Spinal cord (tissue), 10 donors: Measurements from ENCODE around the gene LMNA. TPM values are rescaled to one million over a fixed set of nuclear protein-coding genes. Genes with fewer than 3 reads are reported as not detected.
"Not testable (repeated sequence)": the region's sequence is repeated elsewhere in the genome, so short reads cannot be mapped to it uniquely, and the experiment has no call there.

Source experiments
- DNase-seq, 6 donors: peaks; one replicate each; pipeline versions ENCODE4 v3.0.0 to v3.0.0-alpha.2; 2013 to 2015; ENCODE audit warnings: low spot score in 6 of 6, low read depth in 4 of 6
- H3K27ac ChIP-seq: one replicate; pipeline ENCODE4 v1.5.1; 2013; ENCODE audit warnings: low read depth, low read length, control low read depth
- H3K27me3 ChIP-seq: one replicate; pipeline ENCODE4 v1.6.1; 2013; ENCODE audit warnings: low read length; ENCODE audit not compliant: control insufficient read depth, insufficient read depth
- H3K36me3 ChIP-seq: one replicate; pipeline ENCODE4 v1.6.1; 2013; ENCODE audit warnings: low read length; ENCODE audit not compliant: control insufficient read depth, insufficient read depth
- H3K4me1 ChIP-seq: one replicate; pipeline ENCODE4 v1.6.1; 2013; ENCODE audit warnings: low read length; ENCODE audit not compliant: control insufficient read depth, insufficient read depth
- H3K4me3 ChIP-seq: one replicate; pipeline ENCODE4 v1.5.1; 2013; ENCODE audit warnings: low read depth, low read length, control low read depth
- H3K9me3 ChIP-seq: one replicate; pipeline ENCODE4 v1.6.1; 2013; ENCODE audit warnings: low read length; ENCODE audit not compliant: control insufficient read depth, insufficient read depth
- WGBS: methylation state at CpG from one replicate; pipeline ENCODE4 v1.1.5; 2013; ENCODE audit warnings: missing lambda C conversion rate; ENCODE audit not compliant: insufficient coverage; 5-methylcytosine and 5-hydroxymethylcytosine counted together
- polyA plus RNA-seq, 2 donors: library from polyadenylated mRNA; unstranded; fragments of 120-200 nt; gene quantifications; one replicate each; pipeline ENCODE4 v1.2.1, GENCODE V29; 2013; ENCODE audit not compliant: insufficient read length in 2 of 2
- total RNA-seq, 2 donors: library from RNA; depleted of rRNA in 1 of 2; stranded (reverse); fragments of 120-200 nt in 1 of 2; fragments of >200 nt in 1 of 2; gene quantifications; one replicate each; pipeline versions ENCODE4 v1.2.3 to v1.2.4, GENCODE V29; 2013 to 2014
- donor health status: healthy.

Gene LMNA
- total and polyA plus RNA-seq, 4 donors: 52.1 to 138 (median 85.9) TPM

DNA sequence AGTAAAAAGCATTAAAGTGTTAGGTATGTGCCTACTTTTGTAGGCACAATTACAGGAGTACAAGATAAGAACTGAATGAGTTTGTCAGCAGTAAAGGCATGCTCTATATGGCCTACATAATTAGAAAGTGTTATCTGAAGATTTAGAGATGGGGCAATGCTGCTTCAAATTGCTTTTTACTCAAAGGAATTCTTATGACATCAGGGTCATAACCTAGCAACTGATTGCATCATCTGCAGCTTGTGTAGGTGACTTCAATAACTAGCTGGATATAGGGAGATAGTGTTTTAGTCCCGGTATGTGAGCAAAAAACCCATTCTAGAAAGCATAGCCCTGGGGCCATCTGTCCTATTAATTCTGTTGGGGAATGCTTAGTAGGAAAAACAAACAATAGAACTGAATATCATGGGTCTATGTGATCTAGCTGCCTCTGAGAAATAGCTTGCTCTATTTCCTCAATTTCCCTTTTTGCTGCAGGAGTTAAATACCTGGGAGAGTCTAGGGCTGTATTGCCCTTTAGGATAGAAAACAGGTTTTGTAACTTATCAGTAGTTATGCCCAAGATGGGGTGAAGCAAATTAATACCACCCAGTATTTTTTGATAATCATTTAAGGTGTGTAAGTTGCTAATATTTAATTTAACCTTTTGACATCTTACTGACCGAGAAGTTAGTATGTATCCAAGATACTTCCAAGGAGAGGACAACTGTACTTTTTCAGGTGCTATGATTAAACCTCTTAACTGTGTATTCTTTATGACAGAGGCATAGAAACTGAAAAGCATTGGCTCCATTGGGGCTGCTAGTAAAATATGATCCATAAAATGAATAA is 72.1 kb downstream of the LMNA start:
- no CpG with 5 or more reads among the region's 2 CpGs for WGBS
- H3K27me3 ChIP-seq, H3K36me3 ChIP-seq, H3K9me3 ChIP-seq, H3K27ac ChIP-seq, DNase-seq, H3K4me1 ChIP-seq, H3K4me3 ChIP-seq: not testable (repeated sequence)

Other genes with a start within 250 kb of the LMNA start
- gene RIT1, start 203.4 kb upstream of the LMNA start, total RNA-seq: 10 to 100 TPM; 42.9 to 47.6 TPM
- 10 to 100 TPM; 34.0 to 44.3 TPM for gene RIT1, start 203.4 kb upstream of the LMNA start, polyA plus RNA-seq
- 10 to 100 TPM; 31.5 to 40.1 TPM for gene KHDC4, start 180.3 kb upstream of the LMNA start, total RNA-seq
- gene KHDC4, start 180.3 kb upstream of the LMNA start, polyA plus RNA-seq: 10 to 100 TPM; 42.3 to 53.5 TPM
- not detected for gene RXFP4, start 173.1 kb upstream of the LMNA start, total RNA-seq
- gene RXFP4, start 173.1 kb upstream of the LMNA start, polyA plus RNA-seq: not detected
- gene ARHGEF2, start 136.2 kb upstream of the LMNA start, total RNA-seq: 10 to 100 TPM; 62.1 to 64.6 TPM
- gene ARHGEF2, start 136.2 kb upstream of the LMNA start, polyA plus RNA-seq: 10 to 100 TPM; 85.1 to 95.5 TPM
- gene SSR2, start 93.8 kb upstream of the LMNA start, total RNA-seq: 100 to 1,000 TPM; 187 to 313 TPM
- gene SSR2, start 93.8 kb upstream of the LMNA start, polyA plus RNA-seq: 100 to 1,000 TPM; 186 to 225 TPM
- 10 to 100 TPM; 20.5 to 27.1 TPM for gene UBQLN4, start 60.9 kb upstream of the LMNA start, total RNA-seq
- 10 to 100 TPM; 75.4 to 76.2 TPM for gene UBQLN4, start 60.9 kb upstream of the LMNA start, polyA plus RNA-seq
- gene LAMTOR2, start 59.9 kb upstream of the LMNA start, total RNA-seq: 10 to 100 TPM; 34.9 to 76.8 TPM
- gene LAMTOR2, start 59.9 kb upstream of the LMNA start, polyA plus RNA-seq: 10 to 100 TPM; 72.0 to 75.3 TPM
- under 1 TPM in 1 of 2 donors, not detected in 1; 0.39 TPM for gene RAB25, start 53.6 kb upstream of the LMNA start, total RNA-seq
- 1 to 10 TPM; 1.1 to 1.2 TPM for gene RAB25, start 53.6 kb upstream of the LMNA start, polyA plus RNA-seq
- 10 to 100 TPM in 1 of 2 donors, 1 to 10 TPM in 1; 5.8 to 12.3 TPM for gene MEX3A, start 32.2 kb upstream of the LMNA start, total RNA-seq
- 10 to 100 TPM; 35.1 to 39.3 TPM for gene MEX3A, start 32.2 kb upstream of the LMNA start, polyA plus RNA-seq
- 10 to 100 TPM in 1 of 2 donors, 1 to 10 TPM in 1; 8.2 to 15.9 TPM for gene SEMA4A, start 38.9 kb downstream of the LMNA start, total RNA-seq
- gene SEMA4A, start 38.9 kb downstream of the LMNA start, polyA plus RNA-seq: 10 to 100 TPM; 32.2 to 42.0 TPM
- gene SLC25A44, start 79.4 kb downstream of the LMNA start, total RNA-seq: 10 to 100 TPM; 15.1 to 19.7 TPM
- 10 to 100 TPM; 40.6 to 43.0 TPM for gene SLC25A44, start 79.4 kb downstream of the LMNA start, polyA plus RNA-seq
- gene PMF1, start 98.3 kb downstream of the LMNA start, total RNA-seq: 10 to 100 TPM; 32.6 to 70.6 TPM
- 10 to 100 TPM; 54.9 to 64.8 TPM for gene PMF1, start 98.3 kb downstream of the LMNA start, polyA plus RNA-seq
- gene BGLAP, start 127.5 kb downstream of the LMNA start, total RNA-seq: 1 to 10 TPM; 1.5 to 1.9 TPM
- 1 to 10 TPM; 2.3 to 5.6 TPM for gene BGLAP, start 127.5 kb downstream of the LMNA start, polyA plus RNA-seq
- gene PAQR6, start 133.3 kb downstream of the LMNA start, total RNA-seq: 10 to 100 TPM; 42.6 to 43.1 TPM
- 100 to 1,000 TPM; 191 to 206 TPM for gene PAQR6, start 133.3 kb downstream of the LMNA start, polyA plus RNA-seq
- gene SMG5, start 168.1 kb downstream of the LMNA start, total RNA-seq: 10 to 100 TPM; 37.2 to 50.9 TPM
- 10 to 100 TPM; 71.5 to 79.8 TPM for gene SMG5, start 168.1 kb downstream of the LMNA start, polyA plus RNA-seq
- gene TMEM79, start 169.6 kb downstream of the LMNA start, total RNA-seq: 1 to 10 TPM; 1.6 to 2.6 TPM
- 1 to 10 TPM; 4.9 to 6.8 TPM for gene TMEM79, start 169.6 kb downstream of the LMNA start, polyA plus RNA-seq
- gene GLMP, start 181.0 kb downstream of the LMNA start, total RNA-seq: 10 to 100 TPM; 16.9 to 54.1 TPM
- gene GLMP, start 181.0 kb downstream of the LMNA start, polyA plus RNA-seq: 10 to 100 TPM; 22.9 to 28.9 TPM
- under 1 TPM in 1 of 2 donors, not detected in 1; 0.50 TPM for gene VHLL, start 184.6 kb downstream of the LMNA start, total RNA-seq
- under 1 TPM; 0.32 to 0.38 TPM for gene VHLL, start 184.6 kb downstream of the LMNA start, polyA plus RNA-seq
- 100 to 1,000 TPM; 248 to 258 TPM for gene CCT3, start 223.6 kb downstream of the LMNA start, total RNA-seq
- gene CCT3, start 223.6 kb downstream of the LMNA start, polyA plus RNA-seq: 100 to 1,000 TPM; 231 to 250 TPM
- not detected for gene TSACC, start 223.8 kb downstream of the LMNA start, total RNA-seq
- 1 to 10 TPM in 1 of 2 donors, under 1 TPM in 1; 0.79 to 1.7 TPM for gene TSACC, start 223.8 kb downstream of the LMNA start, polyA plus RNA-seq